Astrocyte (in vitro differentiated cells and primary cell): Measurements from ENCODE around the gene CD52. TPM values are rescaled to one million over a fixed set of nuclear protein-coding genes. Genes with fewer than 3 reads are reported as not detected.

Source experiments
- DNase-seq: peaks from one replicate; pipeline ENCODE4 v3.0.0-alpha.2; 2010; ENCODE audit warnings: low read depth
- FAIRE-seq: peaks from 2 replicates; lab custom pipeline; 2011; peaks lifted over from hg19 to GRCh38; lab: Jason Lieb, UNC
- H2AFZ ChIP-seq: 2 replicates; pipeline ENCODE4 v1.6.0; 2012; ENCODE audit warnings: low read depth, low read length, inconsistent platforms
- H3K27ac ChIP-seq: 2 replicates; pipeline ENCODE4 v1.5.1; 2011; ENCODE audit warnings: low read depth, low read length, inconsistent platforms
- H3K27me3 ChIP-seq: 2 replicates; pipeline ENCODE4 v1.6.0; 2011; ENCODE audit warnings: low read length, inconsistent platforms; ENCODE audit not compliant: insufficient read depth
- H3K36me3 ChIP-seq: 2 replicates; pipeline ENCODE4 v1.5.1; 2011; ENCODE audit warnings: low read length, inconsistent platforms; ENCODE audit not compliant: insufficient read depth
- H3K4me1 ChIP-seq: 2 replicates; pipeline ENCODE4 v1.5.1; 2011; ENCODE audit warnings: low read length, inconsistent platforms; ENCODE audit not compliant: insufficient read depth
- H3K4me2 ChIP-seq: 2 replicates; pipeline ENCODE4 v1.6.0; 2012; ENCODE audit warnings: low read length, inconsistent platforms
- H3K4me3 ChIP-seq: 2 replicates; pipeline ENCODE4 v1.5.1; 2011; ENCODE audit warnings: low read depth, mild to moderate bottlenecking, low read length, inconsistent platforms; ENCODE audit not compliant: insufficient read depth
- H3K79me2 ChIP-seq: 2 replicates; pipeline ENCODE4 v1.6.0; 2012; ENCODE audit warnings: mild to moderate bottlenecking, low read length, inconsistent platforms; ENCODE audit not compliant: insufficient read depth
- H3K9ac ChIP-seq: 2 replicates; pipeline ENCODE4 v1.6.0; 2012; ENCODE audit warnings: mild to moderate bottlenecking, low read length, inconsistent platforms
- H3K9me3 ChIP-seq: 2 replicates; pipeline ENCODE4 v1.5.1; 2012; ENCODE audit warnings: low read depth, mild to moderate bottlenecking, low read length, inconsistent platforms; ENCODE audit not compliant: insufficient read depth
- H4K20me1 ChIP-seq: 2 replicates; pipeline ENCODE4 v1.6.0; 2012; ENCODE audit warnings: low read length, inconsistent platforms; ENCODE audit not compliant: insufficient read depth
- H3K27ac Mint-ChIP-seq: one replicate; pipeline ENCODE4 v1.8.0; 2021; ENCODE audit warnings: mild to moderate bottlenecking, mixed read lengths; ENCODE audit not compliant: unreplicated experiment
- H3K27me3 Mint-ChIP-seq: one replicate; pipeline ENCODE4 v1.8.0; 2021; ENCODE audit warnings: low read depth, mixed read lengths; ENCODE audit not compliant: unreplicated experiment
- H3K36me3 Mint-ChIP-seq: one replicate; pipeline ENCODE4 v1.8.0; 2021; ENCODE audit warnings: low read depth, mixed read lengths; ENCODE audit not compliant: unreplicated experiment
- H3K4me1 Mint-ChIP-seq: one replicate; pipeline ENCODE4 v1.8.0; 2021; ENCODE audit warnings: low read depth, mixed read lengths; ENCODE audit not compliant: unreplicated experiment
- H3K4me3 Mint-ChIP-seq: one replicate; pipeline ENCODE4 v1.8.0; 2021; ENCODE audit warnings: mild to moderate bottlenecking, moderate library complexity, mixed read lengths; ENCODE audit not compliant: unreplicated experiment
- H3K9me3 Mint-ChIP-seq: one replicate; pipeline ENCODE4 v1.8.0; 2021; ENCODE audit warnings: mild to moderate bottlenecking, mixed read lengths; ENCODE audit not compliant: unreplicated experiment
- EZH2 ChIP-seq: IDR thresholded peaks from 2 replicates; pipeline ENCODE4 v1.6.1; 2012; ENCODE audit warnings: mild to moderate bottlenecking, low read length, inconsistent platforms; ENCODE audit not compliant: insufficient read depth
- total RNA-seq: library from RNA; stranded (reverse); gene quantifications from 2 replicates; pipeline ENCODE4 v1.2.1, GENCODE V29; 2021
- TF ChIP-seq, protein P1 (sequence below): IDR thresholded peaks from 2 replicates; pipeline ENCODE4 v1.5.1; 2011; ENCODE audit warnings: low read depth, mild to moderate bottlenecking, inconsistent platforms, low read length, moderate library complexity; ENCODE audit not compliant: insufficient read depth

CD52 gene
- total RNA-seq, 1 donor from 2014 or later: not detected

DNA sequence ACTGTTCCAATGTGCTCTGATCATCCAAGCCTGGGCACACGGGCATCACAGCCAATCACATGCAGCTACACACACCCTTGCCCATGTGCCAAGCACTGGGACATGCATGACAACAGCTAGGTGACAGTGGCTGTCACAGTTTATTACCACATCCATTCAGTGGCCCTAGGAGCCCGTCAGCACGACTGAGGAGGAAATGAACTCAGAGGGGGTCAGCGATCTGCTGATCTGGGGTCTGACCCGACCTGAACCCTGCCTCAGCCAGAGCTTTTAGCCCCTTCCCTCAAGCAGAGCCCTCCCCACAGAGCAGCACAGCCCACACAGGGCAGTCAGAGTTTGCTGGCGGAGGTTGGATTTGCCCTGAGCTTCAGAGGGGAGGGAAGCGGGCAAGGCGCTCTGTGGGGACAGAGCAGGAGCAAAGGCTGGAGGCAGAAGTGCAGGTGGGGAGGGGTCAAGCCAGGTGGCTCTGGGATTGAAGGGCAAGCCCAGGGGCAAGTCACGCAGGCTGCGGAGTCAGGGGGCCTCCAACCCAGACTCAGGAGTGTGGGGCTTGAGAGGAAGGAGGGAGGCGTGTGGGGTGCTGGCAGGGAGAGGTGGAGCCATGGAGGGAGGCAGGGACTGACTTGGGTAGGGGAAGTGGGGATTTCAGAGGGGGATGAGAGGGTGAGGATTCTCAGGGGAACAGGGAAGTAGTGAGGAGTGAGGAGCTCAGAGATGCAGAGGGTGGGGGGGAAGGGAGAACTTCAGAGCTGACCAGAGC, 27.5 kb upstream of the CD52 start:
- H3K27ac Mint-ChIP-seq: no peak overlapping the region
- FAIRE-seq: no peak

DNA sequence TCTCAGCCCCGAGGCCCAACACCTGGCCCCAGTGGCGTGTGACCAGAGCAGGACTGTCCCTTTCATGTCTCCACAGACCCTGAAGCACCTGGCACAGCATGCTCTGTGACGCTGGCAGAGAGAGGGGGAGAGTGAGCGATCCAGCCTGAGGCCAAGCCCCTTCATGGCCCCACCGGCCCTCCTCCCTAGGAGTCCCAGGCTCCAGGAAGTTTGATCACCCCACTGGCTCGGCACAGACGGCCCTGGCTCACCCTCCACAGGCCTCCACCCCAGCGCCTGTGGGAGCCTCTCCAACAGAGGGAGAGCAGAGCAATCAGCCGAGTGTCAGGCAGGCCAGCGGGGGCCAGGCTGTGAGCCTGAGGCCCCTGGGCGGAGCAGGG, 26.9 kb upstream of the CD52 start:
- no peak overlapping the region for H3K27ac Mint-ChIP-seq

More for the DNA sequence above, 27.5 kb upstream of the CD52 start:
- TF ChIP-seq, protein P1, sequence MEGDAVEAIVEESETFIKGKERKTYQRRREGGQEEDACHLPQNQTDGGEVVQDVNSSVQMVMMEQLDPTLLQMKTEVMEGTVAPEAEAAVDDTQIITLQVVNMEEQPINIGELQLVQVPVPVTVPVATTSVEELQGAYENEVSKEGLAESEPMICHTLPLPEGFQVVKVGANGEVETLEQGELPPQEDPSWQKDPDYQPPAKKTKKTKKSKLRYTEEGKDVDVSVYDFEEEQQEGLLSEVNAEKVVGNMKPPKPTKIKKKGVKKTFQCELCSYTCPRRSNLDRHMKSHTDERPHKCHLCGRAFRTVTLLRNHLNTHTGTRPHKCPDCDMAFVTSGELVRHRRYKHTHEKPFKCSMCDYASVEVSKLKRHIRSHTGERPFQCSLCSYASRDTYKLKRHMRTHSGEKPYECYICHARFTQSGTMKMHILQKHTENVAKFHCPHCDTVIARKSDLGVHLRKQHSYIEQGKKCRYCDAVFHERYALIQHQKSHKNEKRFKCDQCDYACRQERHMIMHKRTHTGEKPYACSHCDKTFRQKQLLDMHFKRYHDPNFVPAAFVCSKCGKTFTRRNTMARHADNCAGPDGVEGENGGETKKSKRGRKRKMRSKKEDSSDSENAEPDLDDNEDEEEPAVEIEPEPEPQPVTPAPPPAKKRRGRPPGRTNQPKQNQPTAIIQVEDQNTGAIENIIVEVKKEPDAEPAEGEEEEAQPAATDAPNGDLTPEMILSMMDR: no peak
- no peak for TF ChIP-seq EZH2
- Mint-ChIP-seq H3K4me3 (no peak overlapping the region), H3K36me3 (peaks cover 6% of the 10 kb centered on the region), H3K9me3 (no peaks in the 10 kb centered on the region), H3K27me3 (no peaks in the 10 kb centered on the region), H3K4me1 (peaks cover 7% of the 10 kb centered on the region)
- Histone ChIP-seq H3K4me3 (no peak overlapping the region), H3K4me1 (peaks cover 1% of the 10 kb centered on the region), H3K9ac (no peak overlapping the region), H3K27me3 (no peaks in the 10 kb centered on the region), H4K20me1 (no peaks in the 10 kb centered on the region), H3K36me3 (no peaks in the 10 kb centered on the region), H3K27ac (no peak overlapping the region), H3K4me2 (no peak overlapping the region), H2AFZ (no peak overlapping the region), H3K9me3 (no peaks in the 10 kb centered on the region), H3K79me2 (no peaks in the 10 kb centered on the region)
- no peak for DNase-seq

More for the DNA sequence above, 26.9 kb upstream of the CD52 start:
- no peaks in the 10 kb centered on the region for H3K36me3 ChIP-seq
- H3K4me3 ChIP-seq: no peak overlapping the region
- Mint-ChIP-seq H3K4me1 (peaks cover 7% of the 10 kb centered on the region), H3K9me3 (no peaks in the 10 kb centered on the region), H3K27me3 (no peaks in the 10 kb centered on the region), H3K36me3 (peaks cover 6% of the 10 kb centered on the region), H3K4me3 (no peak overlapping the region)
- FAIRE-seq (no peak), DNase-seq (no peak)
- no peaks in the 10 kb centered on the region for H3K79me2 ChIP-seq
- H3K27ac ChIP-seq: no peak overlapping the region
- TF ChIP-seq, protein P1: no peak
- no peak for TF ChIP-seq EZH2
- no peak overlapping the region for H2AFZ ChIP-seq
- no peak overlapping the region for H3K9ac ChIP-seq
- no peaks in the 10 kb centered on the region for H3K4me1 ChIP-seq
- no peak overlapping the region for H3K4me2 ChIP-seq
- no peaks in the 10 kb centered on the region for H3K27me3 ChIP-seq
- H4K20me1 ChIP-seq: no peaks in the 10 kb centered on the region
- H3K9me3 ChIP-seq: no peaks in the 10 kb centered on the region
